T-helper 22 cell (primary cell): ENCODE measurements around the gene CNOT2.
"Not testable (repeated sequence)": the region's sequence is repeated elsewhere in the genome, so short reads cannot be mapped to it uniquely, and the experiment has no call there.

Source experiments
- DNase-seq: peaks from one replicate; pipeline ENCODE4 v3.0.0-alpha.2; 2020; ENCODE audit warnings: low read depth

Gene CNOT2

GRCh38 chr12:70366581-70367257 is 123.5 kb downstream of the CNOT2 start:
- DNase-seq, result peak; percentile 50

GRCh38 chr12:70367258-70368141 is 124.3 kb downstream of the CNOT2 start:
- no peak for DNase-seq

- DNase-seq, result no peak
These were observed 129.6 kb downstream of the CNOT2 start for GRCh38 chr12:70372881-70373280.

GRCh38 chr12:70379846-70380245 is 136.6 kb downstream of the CNOT2 start:
- no peak for DNase-seq

- no peak for DNase-seq
These were observed 140.3 kb downstream of the CNOT2 start for GRCh38 chr12:70383484-70383883.

- DNase-seq, result no peak
These were observed 140.7 kb downstream of the CNOT2 start for GRCh38 chr12:70383886-70384285.

GRCh38 chr12:70386771-70387170 is 143.5 kb downstream of the CNOT2 start:
- no peak for DNase-seq

- no peak for DNase-seq
These were observed 146.4 kb downstream of the CNOT2 start for GRCh38 chr12:70389678-70390077.

- DNase-seq, result not testable (repeated sequence)
These were observed 149.4 kb downstream of the CNOT2 start for GRCh38 chr12:70392631-70393030.

GRCh38 chr12:70393787-70394499 is 150.7 kb downstream of the CNOT2 start:
- no peak for DNase-seq

- no peak for DNase-seq
These were observed 154.8 kb downstream of the CNOT2 start for GRCh38 chr12:70398002-70398401.

- no peak for DNase-seq
These were observed 155.6 kb downstream of the CNOT2 start for GRCh38 chr12:70398862-70399261.

GRCh38 chr12:70399311-70399710 is 156.1 kb downstream of the CNOT2 start:
- DNase-seq, result no peak

GRCh38 chr12:70400124-70400523 is 156.9 kb downstream of the CNOT2 start:
- DNase-seq, result no peak

- DNase-seq, result no peak
These were observed 159.4 kb downstream of the CNOT2 start for GRCh38 chr12:70402597-70402996.

GRCh38 chr12:70403826-70404225 is 160.6 kb downstream of the CNOT2 start:
- DNase-seq, result no peak
